Measurements from ENCODE around the gene TSSK6.
A peak's percentile ranks its signal among the peaks of the same experiment; 100 is the strongest.
"Not testable (repeated sequence)": the region's sequence is repeated elsewhere in the genome, so short reads cannot be mapped to it uniquely, and the experiment has no call there.

The TSSK6 gene

GRCh38 chr19:19480688-19481087, 34.7 kb downstream of the TSSK6 start:
- no peaks in the 10 kb centered on the region for H3K27me3 ChIP-seq
- peaks cover 63 to 89% (median 82%) of the 10 kb centered on the region in 11 experiments for H3K36me3 ChIP-seq
- peak overlapping the region in 7 of 11 experiments; percentile 17 to 59 (median 38); a peak in 12 of 22 replicates for H3K4me2 ChIP-seq
- no peak for TF ChIP-seq Cebpa-rat (IDR thresholded peaks at IDR 0.05)
- H3K27ac ChIP-seq, result no peak overlapping the region
- peaks cover 57 to 83% (median 72%) of the 10 kb centered on the region in 10 experiments for H3K4me1 ChIP-seq
- no peak overlapping the region for H3K9ac ChIP-seq
- no peaks in the 10 kb centered on the region for H3K9me3 ChIP-seq (replicated peaks in 1 of 11)
- H4K20me1 ChIP-seq, result peaks cover 88 to 100% (median 100%) of the 10 kb centered on the region in 11 experiments; a peak in 21 of 22 replicates
- no peak overlapping the region for H3K4me3 ChIP-seq

GRCh38 chr19:19477705-19478383, 37.5 kb downstream of the TSSK6 start:
- TF ChIP-seq Cebpa-rat (IDR thresholded peaks at IDR 0.05), result no peak
- Histone ChIP-seq H3K4me1 (peaks cover 51 to 82% (median 71%) of the 10 kb centered on the region in 10 experiments), H3K4me2 (no peak overlapping the region), H3K27ac (no peak overlapping the region; a peak in 1 of 22 replicates), H3K4me3 (no peak overlapping the region), H3K9ac (no peak overlapping the region), H3K27me3 (no peaks in the 10 kb centered on the region), H3K36me3 (peaks cover 84 to 100% (median 98%) of the 10 kb centered on the region in 11 experiments), H4K20me1 (peaks cover 94 to 100% (median 100%) of the 10 kb centered on the region in 11 experiments; a peak in 21 of 22 replicates), H3K9me3 (replicated peaks in 1 of 11) (no peaks in the 10 kb centered on the region)

- Histone ChIP-seq H3K27ac (no peak overlapping the region; a peak in 2 of 22 replicates), H3K9ac (peak overlapping the region in 4 of 11 experiments; percentile 3 to 51 (median 18); a peak in 3 of 22 replicates), H3K4me3 (no peak overlapping the region), H3K9me3 (replicated peaks in 1 of 11) (no peaks in the 10 kb centered on the region), H3K27me3 (no peaks in the 10 kb centered on the region), H3K4me1 (peaks cover 51 to 81% (median 67%) of the 10 kb centered on the region in 10 experiments), H3K36me3 (peaks cover 81 to 100% (median 95%) of the 10 kb centered on the region in 11 experiments), H4K20me1 (peaks cover 90 to 100% (median 100%) of the 10 kb centered on the region in 11 experiments; a peak in 21 of 22 replicates), H3K4me2 (peak overlapping the region in 2 of 11 experiments; percentile 6 to 39; a peak in 3 of 22 replicates)
- no peak for TF ChIP-seq Cebpa-rat (IDR thresholded peaks at IDR 0.05)
Observed at GRCh38 chr19:19475849-19476828, 39.2 kb downstream of the TSSK6 start.

- Histone ChIP-seq H4K20me1 (peaks cover 85 to 100% (median 99%) of the 10 kb centered on the region in 11 experiments; a peak in 21 of 22 replicates), H3K4me1 (peaks cover 41 to 84% (median 64%) of the 10 kb centered on the region in 10 experiments), H3K27ac (peak overlapping the region in 5 of 11 experiments; percentile 12 to 41 (median 24); a peak in 9 of 22 replicates), H3K4me2 (peak overlapping the region in 3 of 11 experiments; percentile 6 to 51 (median 39); a peak in 3 of 22 replicates), H3K27me3 (no peaks in the 10 kb centered on the region), H3K36me3 (peaks cover 72 to 100% (median 93%) of the 10 kb centered on the region in 11 experiments), H3K9me3 (replicated peaks in 1 of 11) (no peaks in the 10 kb centered on the region), H3K9ac (peak overlapping the region in 4 of 11 experiments; percentile 11 to 51 (median 29); a peak in 4 of 22 replicates), H3K4me3 (no peak overlapping the region)
- no peak for TF ChIP-seq Cebpa-rat (IDR thresholded peaks at IDR 0.05)
Observed at GRCh38 chr19:19475015-19475765, 40.2 kb downstream of the TSSK6 start.

- H3K27me3 ChIP-seq, H3K4me3 ChIP-seq, H3K27ac ChIP-seq, H3K9ac ChIP-seq: not testable (repeated sequence)
- Histone ChIP-seq H3K36me3 (peaks cover 68 to 99% (median 91%) of the 10 kb centered on the region in 11 experiments), H3K4me1 (peaks cover 27 to 76% (median 49%) of the 10 kb centered on the region in 10 experiments), H3K9me3 (replicated peaks in 1 of 11) (peaks cover 26 to 27% (median 26%) of the 10 kb centered on the region in 11 experiments), H3K4me2 (peak overlapping the region in 4 of 11 experiments; percentile 0 to 43 (median 20); a peak in 5 of 22 replicates), H4K20me1 (peaks cover 55 to 94% (median 71%) of the 10 kb centered on the region in 11 experiments; a peak in 21 of 22 replicates)
Observed at GRCh38 chr19:19472106-19472505, 43.2 kb downstream of the TSSK6 start.

- Histone ChIP-seq H4K20me1 (peaks cover 51 to 93% (median 67%) of the 10 kb centered on the region in 11 experiments; a peak in 21 of 22 replicates), H3K27me3 (no peaks in the 10 kb centered on the region), H3K9ac (no peak overlapping the region), H3K36me3 (peaks cover 68 to 99% (median 91%) of the 10 kb centered on the region in 11 experiments), H3K4me2 (peak overlapping the region in 3 of 11 experiments; percentile 19 to 43 (median 22); a peak in 4 of 22 replicates), H3K4me1 (peaks cover 27 to 72% (median 49%) of the 10 kb centered on the region in 10 experiments), H3K4me3 (no peak overlapping the region), H3K9me3 (replicated peaks in 1 of 11) (peaks cover 30 to 31% (median 30%) of the 10 kb centered on the region in 11 experiments), H3K27ac (no peak overlapping the region; a peak in 1 of 22 replicates)
- no peak for TF ChIP-seq Cebpa-rat (IDR thresholded peaks at IDR 0.05)
Observed at GRCh38 chr19:19471682-19472081, 43.7 kb downstream of the TSSK6 start.

- H3K9ac ChIP-seq, result no peak overlapping the region; a peak in 1 of 22 replicates
- TF ChIP-seq Cebpa-rat (IDR thresholded peaks at IDR 0.05), result no peak
- H3K4me1 ChIP-seq, result peaks cover 27 to 61% (median 49%) of the 10 kb centered on the region in 10 experiments
- peaks cover 74 to 99% (median 91%) of the 10 kb centered on the region in 11 experiments for H3K36me3 ChIP-seq
- peak overlapping the region in 4 of 11 experiments; percentile 3 to 57 (median 28); a peak in 4 of 22 replicates for H3K27ac ChIP-seq
- no peaks in the 10 kb centered on the region for H3K27me3 ChIP-seq
- no peak overlapping the region for H3K4me3 ChIP-seq
- peaks cover 41 to 93% (median 56%) of the 10 kb centered on the region in 11 experiments; a peak in 21 of 22 replicates for H4K20me1 ChIP-seq
- peak overlapping the region in 6 of 11 experiments; percentile 32 to 83 (median 66); a peak in 11 of 22 replicates for H3K4me2 ChIP-seq
- peaks cover 41 to 42% (median 42%) of the 10 kb centered on the region in 11 experiments for H3K9me3 ChIP-seq (replicated peaks in 1 of 11)
Observed at GRCh38 chr19:19470579-19470978, 44.8 kb downstream of the TSSK6 start.

Data from BLaER1 treated with 17β-estradiol and CSF1 and Interleukin-3, amounts not matched to agents 10 nM and 100 nM (cell line).